ENCODE measurements around the gene DDAH2. TPM values are rescaled to one million over a fixed set of nuclear protein-coding genes. Genes with fewer than 3 reads are reported as not detected.
A peak's percentile ranks its signal among the peaks of the same experiment; 100 is the strongest.

Gene DDAH2
- total RNA-seq, 1 donor from 2014 or later = 145 TPM

DNA sequence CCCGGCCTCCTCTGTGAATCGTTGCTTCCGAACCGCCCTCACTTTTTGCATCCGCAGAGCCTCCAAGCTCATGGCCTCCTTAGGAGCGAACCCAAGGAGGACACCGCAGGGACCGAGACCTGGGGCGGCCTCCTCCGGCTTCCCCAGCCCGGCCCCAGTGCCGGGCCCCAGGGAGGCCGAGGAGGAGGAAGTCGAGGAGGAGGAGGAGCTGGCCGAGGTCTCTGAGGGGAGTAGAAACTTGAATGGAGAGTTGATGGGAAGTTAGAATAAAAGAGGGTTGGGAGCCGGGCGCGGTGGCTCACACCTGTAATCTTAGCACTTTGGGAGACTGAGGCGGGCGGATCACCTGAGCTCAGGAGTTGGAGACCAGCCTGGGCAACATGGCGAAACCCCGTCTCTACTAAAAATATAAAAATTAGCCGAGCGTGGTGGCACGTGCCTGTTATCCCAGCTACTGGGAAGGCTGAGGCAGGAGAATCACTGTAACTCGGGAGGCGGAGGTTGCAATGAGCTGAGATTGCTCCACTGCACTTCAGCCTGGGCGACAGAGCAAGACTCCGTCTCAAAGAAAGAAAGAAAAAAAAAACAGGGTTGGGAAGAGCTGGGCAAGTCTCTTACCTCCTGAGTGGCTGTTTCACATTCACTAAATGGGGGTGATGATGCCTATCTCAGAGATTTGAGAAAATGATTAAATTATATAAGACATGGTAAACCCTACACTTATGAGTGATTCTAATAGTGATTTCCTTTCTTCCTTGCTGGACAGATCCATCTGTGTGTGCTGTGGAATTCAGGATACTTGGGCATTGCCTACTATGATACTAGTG lies 11.5 kb upstream of the DDAH2 start:
- peak overlapping the region; percentile 95 for H3K4me3 Mint-ChIP-seq (ENCODE audit: unreplicated experiment)
- H3K36me3 Mint-ChIP-seq (ENCODE audit: low read depth, unreplicated experiment) = peaks cover 9% of the 10 kb centered on the region
- no peak for TF ChIP-seq CTCF (IDR thresholded peaks at IDR 0.05; ENCODE audit: unreplicated experiment)
- peaks cover 50% of the 10 kb centered on the region for H3K4me1 Mint-ChIP-seq (ENCODE audit: unreplicated experiment)
- H3K27ac Mint-ChIP-seq (ENCODE audit: unreplicated experiment) = peak overlapping the region; percentile 48
- peaks cover 12% of the 10 kb centered on the region for H3K27me3 Mint-ChIP-seq (ENCODE audit: unreplicated experiment)
- no peaks in the 10 kb centered on the region for H3K9me3 Mint-ChIP-seq (ENCODE audit: unreplicated experiment)
- no peak for DNase-seq (ENCODE audit: low spot score)

DNA sequence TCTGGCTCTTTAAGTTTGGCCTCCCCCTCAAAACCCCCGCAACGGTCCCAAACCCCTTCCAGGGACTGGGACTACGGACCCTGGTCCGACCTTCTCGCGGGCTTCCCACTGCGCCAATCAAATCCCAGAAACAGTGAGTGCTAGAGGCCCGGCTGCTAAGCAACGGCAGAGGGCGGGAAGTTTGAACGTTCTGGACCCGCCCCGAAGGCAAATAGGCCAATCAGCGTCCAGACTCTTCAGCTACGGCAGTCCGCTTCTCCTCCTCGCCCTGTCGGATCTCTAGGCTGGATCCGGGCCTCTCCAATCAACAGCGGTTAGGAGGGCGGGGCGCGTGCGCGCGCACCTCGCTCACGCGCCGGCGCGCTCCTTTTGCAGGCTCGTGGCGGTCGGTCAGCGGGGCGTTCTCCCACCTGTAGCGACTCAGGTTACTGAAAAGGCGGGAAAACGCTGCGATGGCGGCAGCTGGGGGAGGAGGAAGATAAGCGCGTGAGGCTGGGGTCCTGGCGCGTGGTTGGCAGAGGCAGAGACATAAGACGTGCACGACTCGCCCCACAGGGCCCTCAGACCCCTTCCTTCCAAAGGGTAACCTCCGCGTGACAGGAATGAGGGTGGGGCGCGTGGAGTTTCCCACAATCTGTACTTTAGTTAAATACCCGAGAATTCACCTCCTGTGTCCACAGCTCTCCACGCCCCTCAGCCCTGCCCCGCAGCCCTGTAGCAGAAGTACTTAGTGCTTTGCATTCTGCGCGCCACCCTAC lies 10.7 kb upstream of the DDAH2 start, which contains the start of gene MSH5:
TSS of gene MSH5 (plus strand) at position 367 of the 758 bp plus-strand sequence. CDS start 462 bp downstream, outside the sequence.
- Mint-ChIP-seq H3K27me3 (ENCODE audit: unreplicated experiment) (peaks cover 17% of the 10 kb centered on the region), H3K4me1 (ENCODE audit: unreplicated experiment) (peaks cover 48% of the 10 kb centered on the region), H3K36me3 (ENCODE audit: low read depth, unreplicated experiment) (peaks cover 8% of the 10 kb centered on the region), H3K4me3 (ENCODE audit: unreplicated experiment) (peak within 1 kb of the TSS; percentile 95), H3K9me3 (ENCODE audit: unreplicated experiment) (no peaks in the 10 kb centered on the region), H3K27ac (ENCODE audit: unreplicated experiment) (peak within 1 kb of the TSS; percentile 100)
- no peak for TF ChIP-seq CTCF (IDR thresholded peaks at IDR 0.05; ENCODE audit: unreplicated experiment)
- peak; percentile 90 for DNase-seq (ENCODE audit: low spot score)

- Mint-ChIP-seq H3K27me3 (ENCODE audit: unreplicated experiment) (peaks cover 20% of the 10 kb centered on the region), H3K4me3 (ENCODE audit: unreplicated experiment) (peak overlapping the region; percentile 100), H3K27ac (ENCODE audit: unreplicated experiment) (peak overlapping the region; percentile 100), H3K36me3 (ENCODE audit: low read depth, unreplicated experiment) (peaks cover 15% of the 10 kb centered on the region), H3K4me1 (ENCODE audit: unreplicated experiment) (peaks cover 43% of the 10 kb centered on the region), H3K9me3 (ENCODE audit: unreplicated experiment) (no peaks in the 10 kb centered on the region)
- TF ChIP-seq CTCF (IDR thresholded peaks at IDR 0.05; ENCODE audit: unreplicated experiment) = no peak
- DNase-seq (ENCODE audit: low spot score) = no peak
Observed at GRCh38 chr6:31737991-31738979, 9.2 kb upstream of the DDAH2 start.

GRCh38 chr6:31737315-31737990 lies 8.4 kb upstream of the DDAH2 start:
- TF ChIP-seq CTCF (IDR thresholded peaks at IDR 0.05; ENCODE audit: unreplicated experiment) = no peak
- Mint-ChIP-seq H3K4me3 (ENCODE audit: unreplicated experiment) (peak overlapping the region; percentile 100), H3K36me3 (ENCODE audit: low read depth, unreplicated experiment) (peaks cover 18% of the 10 kb centered on the region), H3K27me3 (ENCODE audit: unreplicated experiment) (peaks cover 20% of the 10 kb centered on the region), H3K27ac (ENCODE audit: unreplicated experiment) (peak overlapping the region; percentile 100), H3K9me3 (ENCODE audit: unreplicated experiment) (no peaks in the 10 kb centered on the region), H3K4me1 (ENCODE audit: unreplicated experiment) (peaks cover 47% of the 10 kb centered on the region)
- peak; percentile 55 for DNase-seq (ENCODE audit: low spot score)
